Neural cell (in vitro differentiated cells): ENCODE data around the gene ARMC2. TPM values are rescaled to one million over a fixed set of nuclear protein-coding genes. Genes with fewer than 3 reads are reported as not detected.

Experiments
- H2AFZ ChIP-seq: fragments of 200-600, 300-800 bp; sonication (generic), shearing (Covaris generic); 2 replicates; pipeline ENCODE4 v1.6.0; 2014; ENCODE audit warnings: low read depth, mild to moderate bottlenecking, antibody characterized with exemption, low read length, moderate library complexity
- H3F3A ChIP-seq: fragments of 200-600 bp; shearing (Covaris generic); 2 replicates; pipeline ENCODE4 v1.6.1; 2016; ENCODE audit warnings: mild to moderate bottlenecking, moderate library complexity, mixed read lengths, antibody characterized with exemption, low read length; ENCODE audit not compliant: insufficient read depth, poor library complexity, severe bottlenecking
- H3K27ac ChIP-seq: fragments of 200-600, 300-800 bp; sonication (generic), shearing (Covaris generic); 2 replicates; pipeline ENCODE4 v1.5.1; 2014; ENCODE audit warnings: mild to moderate bottlenecking, low read length, moderate library complexity
- H3K27me3 ChIP-seq: fragments of 300-800, 200-600 bp; sonication (generic), shearing (Covaris generic); 2 replicates; pipeline ENCODE4 v1.6.0; 2014; ENCODE audit warnings: mild to moderate bottlenecking, low read depth, low read length, moderate library complexity; ENCODE audit not compliant: insufficient read depth
- H3K36me3 ChIP-seq: fragments of 300-800, 200-600 bp; sonication (generic), shearing (Covaris generic); 2 replicates; pipeline ENCODE4 v1.5.1; 2014; ENCODE audit warnings: mild to moderate bottlenecking, antibody characterized with exemption, low read length, moderate library complexity; ENCODE audit not compliant: insufficient read depth
- H3K4me2 ChIP-seq: fragments of 300-800, 200-600 bp; sonication (generic), shearing (Covaris generic); 2 replicates; pipeline ENCODE4 v1.6.0; 2014; ENCODE audit warnings: mild to moderate bottlenecking, low read length
- H3K4me3 ChIP-seq: fragments of 300-800, 200-600 bp; sonication (generic), shearing (Covaris generic); 2 replicates; pipeline ENCODE4 v1.5.1; 2014; ENCODE audit warnings: mild to moderate bottlenecking, low read length, moderate library complexity
- H3K79me2 ChIP-seq: fragments of 200-600 bp; shearing (Covaris generic); replicated peaks from 2 replicates; pipeline ENCODE4 v1.6.0; 2014; ENCODE audit warnings: mild to moderate bottlenecking, low read length, moderate library complexity; ENCODE audit not compliant: insufficient read depth
- H3K9ac ChIP-seq: fragments of 300-800, 200-600 bp; sonication (generic), shearing (Covaris generic); 2 replicates; pipeline ENCODE4 v1.6.1; 2016; ENCODE audit warnings: mild to moderate bottlenecking, low read length, mixed read lengths
- H3K9me2 ChIP-seq: fragments of 200-600 bp; shearing (Covaris generic); 2 replicates; pipeline ENCODE4 v1.6.1; 2016; ENCODE audit warnings: mild to moderate bottlenecking, low read length, mixed read lengths; ENCODE audit not compliant: insufficient read depth
- H3K9me3 ChIP-seq: fragments of 200-600, 300-800 bp; sonication (generic), shearing (Covaris generic); 2 replicates; pipeline ENCODE4 v1.6.1; 2016; ENCODE audit warnings: mild to moderate bottlenecking, mixed run types, low read length, moderate library complexity, mixed read lengths
- H4K20me1 ChIP-seq: fragments of 200-600 bp; shearing (Covaris generic); 2 replicates; pipeline ENCODE4 v1.6.1; 2016; ENCODE audit warnings: mild to moderate bottlenecking, mixed run types; ENCODE audit not compliant: insufficient read depth
- CTCF ChIP-seq: fragments of 450-650 bp; IDR thresholded peaks from 2 replicates; pipeline ENCODE4 v1.5.1; 2014; ENCODE audit warnings: antibody characterized with exemption, mild to moderate bottlenecking, moderate library complexity; ENCODE audit not compliant: poor library complexity, severe bottlenecking
- EP300 ChIP-seq: fragments of 450-650 bp; conservative IDR thresholded peaks from 2 replicates; pipeline ENCODE4 v1.6.1; 2014; ENCODE audit warnings: antibody characterized with exemption, mild to moderate bottlenecking, moderate library complexity; ENCODE audit not compliant: poor library complexity, severe bottlenecking
- EZH2 ChIP-seq: fragments of 200-600, 300-800 bp; shearing (Covaris generic), sonication (generic); IDR thresholded peaks from 2 replicates; pipeline ENCODE4 v1.6.1; 2014; ENCODE audit warnings: antibody characterized with exemption, low read length, borderline replicate concordance, mild to moderate bottlenecking; ENCODE audit not compliant: insufficient read depth, poor library complexity, severe bottlenecking
- MXI1 ChIP-seq: fragments of 450-650 bp; conservative IDR thresholded peaks from 2 replicates; pipeline ENCODE4 v1.6.1; 2014; ENCODE audit warnings: antibody characterized with exemption, mild to moderate bottlenecking; ENCODE audit not compliant: poor library complexity, severe bottlenecking
- POLR2AphosphoS5 ChIP-seq: IDR thresholded peaks from 2 replicates; pipeline ENCODE4 v1.6.1; 2012
- RAD21 ChIP-seq: fragments of 450-650 bp; conservative IDR thresholded peaks from 2 replicates; pipeline ENCODE4 v1.6.1; 2014; ENCODE audit warnings: antibody characterized with exemption, mild to moderate bottlenecking, moderate library complexity
- REST ChIP-seq: IDR thresholded peaks from 2 replicates; pipeline ENCODE4 v1.6.1; 2012; ENCODE audit warnings: borderline replicate concordance
- SMC3 ChIP-seq: fragments of 450-650 bp; conservative IDR thresholded peaks from 2 replicates; pipeline ENCODE4 v1.6.1; 2014; ENCODE audit warnings: antibody characterized with exemption, mild to moderate bottlenecking, moderate library complexity; ENCODE audit not compliant: poor library complexity
- TAF1 ChIP-seq: IDR thresholded peaks from 2 replicates; pipeline ENCODE4 v1.6.1; 2012; ENCODE audit warnings: low read depth
- polyA plus RNA-seq: library from polyadenylated mRNA; depleted of rRNA; stranded (reverse); fragments of >200 nt; gene quantifications from 2 replicates; pipeline ENCODE4 v1.2.3, GENCODE V29; 2014

The ARMC2 gene
- polyA plus RNA-seq, 1 donor from 2014 or later = 18.6 TPM

- Histone ChIP-seq H4K20me1 (no peaks in the 10 kb centered on the region), H3K27ac (no peak overlapping the region)
These were observed 107.2 kb downstream of the ARMC2 start for GRCh38 chr6:108955329-108955949.

GRCh38 chr6:108957221-108957620, 109.0 kb downstream of the ARMC2 start:
- Histone ChIP-seq H3K9ac (no peak overlapping the region), H3K27ac (no peak overlapping the region), H4K20me1 (no peaks in the 10 kb centered on the region), H3K79me2 (no peaks in the 10 kb centered on the region), H3F3A (no peaks in the 10 kb centered on the region), H3K9me3 (no peaks in the 10 kb centered on the region), H3K4me3 (no peak overlapping the region), H3K4me2 (no peak overlapping the region), H3K36me3 (no peaks in the 10 kb centered on the region), H3K9me2 (no peaks in the 10 kb centered on the region), H3K27me3 (no peaks in the 10 kb centered on the region), H2AFZ (no peak overlapping the region)
- TF ChIP-seq POLR2AphosphoS5 (no peak), CTCF (no peak), TAF1 (no peak), MXI1 (no peak), SMC3 (no peak), EZH2 (no peak), EP300 (no peak), RAD21 (no peak)

More at GRCh38 chr6:108955329-108955949, 107.2 kb downstream of the ARMC2 start:
- H3K4me2 ChIP-seq = no peak overlapping the region
- H3F3A ChIP-seq = no peaks in the 10 kb centered on the region
- no peak overlapping the region for H2AFZ ChIP-seq
- H3K9ac ChIP-seq = no peak overlapping the region
- no peak overlapping the region for H3K4me3 ChIP-seq
- H3K9me2 ChIP-seq = no peaks in the 10 kb centered on the region
- H3K9me3 ChIP-seq = no peaks in the 10 kb centered on the region
- TF ChIP-seq EP300 (no peak), RAD21 (no peak), CTCF (no peak), POLR2AphosphoS5 (no peak), EZH2 (no peak), TAF1 (no peak), MXI1 (no peak), REST (no peak), SMC3 (no peak)
- no peaks in the 10 kb centered on the region for H3K27me3 ChIP-seq
- H3K79me2 ChIP-seq = no peaks in the 10 kb centered on the region
- H3K36me3 ChIP-seq = no peaks in the 10 kb centered on the region
